HEK293 (cell line): ENCODE measurements around the gene SAP25.

Experiments used
- ATF2 ChIP-seq: fragments of 450-650 bp; formaldehyde crosslinking; IDR thresholded peaks from 2 replicates; pipeline ENCODE4 v1.5.1; 2016; ENCODE audit warnings: missing biosample characterization, missing genetic modification characterization, low read depth
- HOXD13 ChIP-seq: sonication (generic); formaldehyde crosslinking; IDR thresholded peaks from 2 replicates; pipeline ENCODE4 v1.8.0; 2022; ENCODE audit warnings: missing genetic modification reagents, borderline replicate concordance
- ZFP41 ChIP-seq: fragments of 450-650 bp; formaldehyde crosslinking; IDR thresholded peaks from 2 replicates; pipeline ENCODE4 v1.5.1; 2016; ENCODE audit warnings: missing biosample characterization, missing genetic modification characterization, borderline replicate concordance
- ZNF175 ChIP-seq: fragments of 450-650 bp; formaldehyde crosslinking; IDR thresholded peaks from 2 replicates; pipeline ENCODE4 v1.5.1; 2016; ENCODE audit warnings: missing biosample characterization, missing genetic modification characterization
- ZNF24 ChIP-seq: fragments of 450-650 bp; formaldehyde crosslinking; IDR thresholded peaks from 2 replicates; pipeline ENCODE4 v1.5.1; 2016; ENCODE audit warnings: missing biosample characterization, missing genetic modification characterization
- ZNF548 ChIP-seq: fragments of 450-650 bp; formaldehyde crosslinking; IDR thresholded peaks from 2 replicates; pipeline ENCODE4 v1.5.1; 2016; ENCODE audit warnings: missing biosample characterization, missing genetic modification characterization
- ZNF626 ChIP-seq: fragments of 450-650 bp; sonication (Bioruptor Pico); formaldehyde crosslinking; IDR thresholded peaks from 2 replicates; pipeline ENCODE4 v1.5.1; 2018; ENCODE audit warnings: missing biosample characterization, missing genetic modification characterization, inconsistent platforms
- TF ChIP-seq, protein P1 (sequence below): fragments of 450-650 bp; formaldehyde crosslinking; IDR thresholded peaks from 2 replicates; pipeline ENCODE4 v1.5.1; 2016; ENCODE audit warnings: missing biosample characterization, missing genetic modification characterization

DNA sequence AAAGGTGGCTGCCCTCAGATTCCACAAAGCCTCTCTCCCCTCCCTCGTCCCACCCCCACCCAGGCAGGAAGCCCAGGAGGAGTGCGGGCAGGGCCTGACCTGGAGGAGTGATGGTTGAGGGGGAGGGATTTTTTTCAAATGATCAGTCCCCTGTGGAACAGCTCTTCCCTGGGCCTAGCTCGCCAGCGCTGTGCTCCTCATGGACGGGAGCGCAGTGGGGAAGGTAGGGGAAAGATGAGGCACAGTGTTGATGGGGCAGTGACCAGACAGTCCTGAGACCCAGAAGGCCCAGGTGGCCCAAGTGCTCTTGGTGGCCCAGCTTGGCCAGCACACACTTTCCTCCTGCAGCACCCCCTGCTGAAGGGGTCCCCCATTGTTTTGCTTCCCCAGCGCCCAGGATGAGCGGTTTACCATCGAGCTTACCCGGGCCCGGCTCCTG is 8.5 kb downstream of the SAP25 start:
- no peak for TF ChIP-seq ZNF626 (tag by site-specific recombination)
- no peak for TF ChIP-seq ZNF548 (tag by site-specific recombination)
- TF ChIP-seq, protein P1, sequence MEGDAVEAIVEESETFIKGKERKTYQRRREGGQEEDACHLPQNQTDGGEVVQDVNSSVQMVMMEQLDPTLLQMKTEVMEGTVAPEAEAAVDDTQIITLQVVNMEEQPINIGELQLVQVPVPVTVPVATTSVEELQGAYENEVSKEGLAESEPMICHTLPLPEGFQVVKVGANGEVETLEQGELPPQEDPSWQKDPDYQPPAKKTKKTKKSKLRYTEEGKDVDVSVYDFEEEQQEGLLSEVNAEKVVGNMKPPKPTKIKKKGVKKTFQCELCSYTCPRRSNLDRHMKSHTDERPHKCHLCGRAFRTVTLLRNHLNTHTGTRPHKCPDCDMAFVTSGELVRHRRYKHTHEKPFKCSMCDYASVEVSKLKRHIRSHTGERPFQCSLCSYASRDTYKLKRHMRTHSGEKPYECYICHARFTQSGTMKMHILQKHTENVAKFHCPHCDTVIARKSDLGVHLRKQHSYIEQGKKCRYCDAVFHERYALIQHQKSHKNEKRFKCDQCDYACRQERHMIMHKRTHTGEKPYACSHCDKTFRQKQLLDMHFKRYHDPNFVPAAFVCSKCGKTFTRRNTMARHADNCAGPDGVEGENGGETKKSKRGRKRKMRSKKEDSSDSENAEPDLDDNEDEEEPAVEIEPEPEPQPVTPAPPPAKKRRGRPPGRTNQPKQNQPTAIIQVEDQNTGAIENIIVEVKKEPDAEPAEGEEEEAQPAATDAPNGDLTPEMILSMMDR = no peak
- no peak for TF ChIP-seq ZNF175 (tag by site-specific recombination)
- no peak for TF ChIP-seq ATF2 (tag by site-specific recombination)
- TF ChIP-seq ZFP41 = no peak
- no peak for TF ChIP-seq HOXD13 (CRISPR knock-in tag)
- no peak for TF ChIP-seq ZNF24
